GM12878 (cell line): ENCODE results near the gene MBNL1.

ENCODE experiments used
- HDAC6 ChIP-seq: fragments of 200-600 bp; sonication (generic); IDR thresholded peaks from one replicate; pipeline ENCODE4 v1.8.0; 2017; ENCODE audit warnings: antibody characterized with exemption; ENCODE audit not compliant: unreplicated experiment
- IRF3 ChIP-seq: fragments of 450-650 bp; IDR thresholded peaks from 2 replicates; pipeline ENCODE4 v1.6.1; 2014; ENCODE audit warnings: mild to moderate bottlenecking
- MAX ChIP-seq: IDR thresholded peaks from 2 replicates; pipeline ENCODE4 v1.6.1; 2012; ENCODE audit warnings: low read depth, low read length, improper control_type of control experiment
- MYC ChIP-seq: IDR thresholded peaks from 2 replicates; pipeline ENCODE4 v1.6.1; 2011; ENCODE audit warnings: mild to moderate bottlenecking, low read length, moderate library complexity, inconsistent platforms; ENCODE audit not compliant: insufficient read depth, insufficient replicate concordance, insufficient read length, severe bottlenecking
- POLR2A ChIP-seq: IDR thresholded peaks from 2 replicates; pipeline ENCODE4 v1.6.1; 2011; ENCODE audit warnings: low read depth, mild to moderate bottlenecking, low read length
- POLR2AphosphoS5 ChIP-seq: IDR thresholded peaks from 2 replicates; pipeline ENCODE4 v1.6.1; 2011; ENCODE audit warnings: mild to moderate bottlenecking, low read length, inconsistent platforms
- SP1 ChIP-seq: IDR thresholded peaks from one replicate; pipeline ENCODE4 v1.6.1; 2011; ENCODE audit warnings: low read depth, low read length
- USF2 ChIP-seq: IDR thresholded peaks from 2 replicates; pipeline ENCODE4 v1.6.1; 2011; ENCODE audit warnings: low read depth, low read length, improper control_type of control experiment, borderline replicate concordance

- TF ChIP-seq POLR2AphosphoS5 = no peak
- TF ChIP-seq POLR2A = no peak
- no peak for TF ChIP-seq SP1
- no peak for TF ChIP-seq HDAC6
- no peak for TF ChIP-seq MYC
- TF ChIP-seq MAX = no peak
- no peak for TF ChIP-seq IRF3
- TF ChIP-seq USF2 = no peak
Observed at GRCh38 chr3:152497890-152498289, 229.2 kb downstream of the MBNL1 start.
